SK-N-SH treated with all-trans-retinoic acid at 6 μM for 48 hours (cell line): Measurements from ENCODE around the gene CCDC88C.

ENCODE experiments used
- ARNTL ChIP-seq: fragments of 450-650 bp; formaldehyde crosslinking; IDR thresholded peaks from 2 replicates; pipeline ENCODE4 v1.5.0; 2020; ENCODE audit warnings: low read depth, mild to moderate bottlenecking, moderate library complexity, borderline replicate concordance
- BACH2 ChIP-seq: fragments of 250-450 bp; sonication (Bioruptor Pico); IDR thresholded peaks from 2 replicates; pipeline ENCODE4 v1.9.0; 2021; ENCODE audit warnings: mild to moderate bottlenecking, borderline replicate concordance
- ESRRG ChIP-seq: fragments of 250-450 bp; sonication (Bioruptor Pico); IDR thresholded peaks from 2 replicates; pipeline ENCODE4 v1.6.1; 2021; ENCODE audit warnings: mild to moderate bottlenecking
- POU6F1 ChIP-seq: fragments of 250-450 bp; sonication (Bioruptor Pico); IDR thresholded peaks from 2 replicates; pipeline ENCODE4 v1.8.0; 2021; ENCODE audit warnings: low read depth, mild to moderate bottlenecking, moderate library complexity, borderline replicate concordance
- SNAI2 ChIP-seq: fragments of 250-450 bp; sonication (Bioruptor Pico); IDR thresholded peaks from 2 replicates; pipeline ENCODE4 v1.5.0; 2020; ENCODE audit warnings: mild to moderate bottlenecking, moderate library complexity
- TCF4 ChIP-seq: fragments of 250-450 bp; sonication (Bioruptor Pico); IDR thresholded peaks from 2 replicates; pipeline ENCODE4 v1.8.0; 2021; ENCODE audit warnings: mild to moderate bottlenecking, moderate library complexity, borderline replicate concordance
- TOX ChIP-seq: fragments of 250-450 bp; sonication (Bioruptor Pico); IDR thresholded peaks from 2 replicates; pipeline ENCODE4 v1.8.0; 2021; ENCODE audit warnings: mild to moderate bottlenecking, moderate library complexity, borderline replicate concordance
- ZFP3 ChIP-seq: fragments of 250-450 bp; sonication (Bioruptor Pico); IDR thresholded peaks from 2 replicates; pipeline ENCODE4 v1.5.0; 2020; ENCODE audit warnings: mild to moderate bottlenecking, moderate library complexity
- ZFP30 ChIP-seq: fragments of 450-650 bp; formaldehyde crosslinking; IDR thresholded peaks from 2 replicates; pipeline ENCODE4 v1.5.0; 2022; ENCODE audit warnings: mild to moderate bottlenecking, moderate library complexity
- ZNF8 ChIP-seq: fragments of 450-650 bp; formaldehyde crosslinking; IDR thresholded peaks from 2 replicates; pipeline ENCODE4 v1.5.0; 2020; ENCODE audit warnings: mild to moderate bottlenecking, moderate library complexity
- TF ChIP-seq, protein P1 (sequence below): fragments of 250-450 bp; sonication (Bioruptor Pico); IDR thresholded peaks from 2 replicates; pipeline ENCODE4 v1.8.0; 2020; ENCODE audit warnings: mild to moderate bottlenecking, moderate library complexity, borderline replicate concordance

DNA sequence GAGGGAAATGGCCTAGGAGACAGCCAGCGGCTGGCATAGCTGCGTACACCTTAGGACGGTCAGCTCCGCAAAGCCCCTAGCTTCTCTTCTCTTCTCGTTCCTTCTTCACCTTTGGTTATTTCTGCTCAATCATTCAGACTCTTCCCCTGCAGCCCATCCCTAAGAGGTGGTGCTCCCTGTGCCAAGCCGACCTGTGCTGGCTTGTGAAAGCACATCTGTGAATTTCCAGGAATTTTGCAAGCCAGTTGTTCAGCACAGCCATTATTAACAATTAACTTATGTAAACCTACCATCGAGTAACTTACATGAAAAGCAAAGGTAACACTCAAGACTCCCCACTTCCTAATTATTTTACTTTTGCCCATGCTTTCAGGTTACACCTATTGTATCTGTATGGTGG, 152.2 kb downstream of the CCDC88C start:
- TF ChIP-seq ZFP3: no peak
- no peak for TF ChIP-seq ESRRG (CRISPR knock-in tag)
- TF ChIP-seq ARNTL: no peak
- TF ChIP-seq, protein P1, sequence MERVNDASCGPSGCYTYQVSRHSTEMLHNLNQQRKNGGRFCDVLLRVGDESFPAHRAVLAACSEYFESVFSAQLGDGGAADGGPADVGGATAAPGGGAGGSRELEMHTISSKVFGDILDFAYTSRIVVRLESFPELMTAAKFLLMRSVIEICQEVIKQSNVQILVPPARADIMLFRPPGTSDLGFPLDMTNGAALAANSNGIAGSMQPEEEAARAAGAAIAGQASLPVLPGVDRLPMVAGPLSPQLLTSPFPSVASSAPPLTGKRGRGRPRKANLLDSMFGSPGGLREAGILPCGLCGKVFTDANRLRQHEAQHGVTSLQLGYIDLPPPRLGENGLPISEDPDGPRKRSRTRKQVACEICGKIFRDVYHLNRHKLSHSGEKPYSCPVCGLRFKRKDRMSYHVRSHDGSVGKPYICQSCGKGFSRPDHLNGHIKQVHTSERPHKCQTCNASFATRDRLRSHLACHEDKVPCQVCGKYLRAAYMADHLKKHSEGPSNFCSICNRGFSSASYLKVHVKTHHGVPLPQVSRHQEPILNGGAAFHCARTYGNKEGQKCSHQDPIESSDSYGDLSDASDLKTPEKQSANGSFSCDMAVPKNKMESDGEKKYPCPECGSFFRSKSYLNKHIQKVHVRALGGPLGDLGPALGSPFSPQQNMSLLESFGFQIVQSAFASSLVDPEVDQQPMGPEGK (CRISPR knock-in tag): no peak
- TF ChIP-seq POU6F1: no peak
- TF ChIP-seq BACH2 (CRISPR knock-in tag): no peak
- no peak for TF ChIP-seq ZFP30 (CRISPR knock-in tag)
- no peak for TF ChIP-seq ZNF8 (CRISPR knock-in tag)
- TF ChIP-seq TCF4 (CRISPR knock-in tag): no peak
- no peak for TF ChIP-seq TOX (CRISPR knock-in tag)
- TF ChIP-seq SNAI2 (CRISPR knock-in tag): no peak
